Measurements from ENCODE around the gene CADM3.

CADM3 gene

DNA sequence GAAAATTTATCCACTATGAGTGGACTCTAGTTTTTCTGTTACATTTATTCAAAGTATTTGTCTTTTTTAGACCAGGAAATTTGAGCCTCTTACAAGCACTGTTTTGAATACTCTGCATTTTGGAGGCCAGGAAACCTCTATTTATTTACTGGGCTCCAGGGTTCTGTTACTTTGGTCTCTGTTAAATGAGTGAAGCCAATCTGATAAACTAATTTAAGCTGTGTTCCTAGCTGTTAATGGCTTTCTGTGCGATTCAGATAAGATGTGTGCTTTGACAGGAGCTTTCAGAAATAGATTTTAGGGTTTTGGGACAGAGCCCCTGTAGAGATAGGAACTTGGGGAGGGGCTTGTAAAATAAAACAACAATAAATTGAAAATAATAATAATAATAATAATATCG lies 57.1 kb downstream of the CADM3 start:
- Histone ChIP-seq H3K9me3 (no peaks in the 10 kb centered on the region), H3K4me3 (ENCODE audit: low read depth, low read length) (no peak overlapping the region), H3K36me3 (no peaks in the 10 kb centered on the region), H3K4me1 (no peaks in the 10 kb centered on the region), H3K27me3 (no peaks in the 10 kb centered on the region)
- no peak for DNase-seq
- TF ChIP-seq, protein P1, sequence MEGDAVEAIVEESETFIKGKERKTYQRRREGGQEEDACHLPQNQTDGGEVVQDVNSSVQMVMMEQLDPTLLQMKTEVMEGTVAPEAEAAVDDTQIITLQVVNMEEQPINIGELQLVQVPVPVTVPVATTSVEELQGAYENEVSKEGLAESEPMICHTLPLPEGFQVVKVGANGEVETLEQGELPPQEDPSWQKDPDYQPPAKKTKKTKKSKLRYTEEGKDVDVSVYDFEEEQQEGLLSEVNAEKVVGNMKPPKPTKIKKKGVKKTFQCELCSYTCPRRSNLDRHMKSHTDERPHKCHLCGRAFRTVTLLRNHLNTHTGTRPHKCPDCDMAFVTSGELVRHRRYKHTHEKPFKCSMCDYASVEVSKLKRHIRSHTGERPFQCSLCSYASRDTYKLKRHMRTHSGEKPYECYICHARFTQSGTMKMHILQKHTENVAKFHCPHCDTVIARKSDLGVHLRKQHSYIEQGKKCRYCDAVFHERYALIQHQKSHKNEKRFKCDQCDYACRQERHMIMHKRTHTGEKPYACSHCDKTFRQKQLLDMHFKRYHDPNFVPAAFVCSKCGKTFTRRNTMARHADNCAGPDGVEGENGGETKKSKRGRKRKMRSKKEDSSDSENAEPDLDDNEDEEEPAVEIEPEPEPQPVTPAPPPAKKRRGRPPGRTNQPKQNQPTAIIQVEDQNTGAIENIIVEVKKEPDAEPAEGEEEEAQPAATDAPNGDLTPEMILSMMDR (IDR thresholded peaks at IDR 0.05; ENCODE audit: low read depth, low read length): no peak

DNA sequence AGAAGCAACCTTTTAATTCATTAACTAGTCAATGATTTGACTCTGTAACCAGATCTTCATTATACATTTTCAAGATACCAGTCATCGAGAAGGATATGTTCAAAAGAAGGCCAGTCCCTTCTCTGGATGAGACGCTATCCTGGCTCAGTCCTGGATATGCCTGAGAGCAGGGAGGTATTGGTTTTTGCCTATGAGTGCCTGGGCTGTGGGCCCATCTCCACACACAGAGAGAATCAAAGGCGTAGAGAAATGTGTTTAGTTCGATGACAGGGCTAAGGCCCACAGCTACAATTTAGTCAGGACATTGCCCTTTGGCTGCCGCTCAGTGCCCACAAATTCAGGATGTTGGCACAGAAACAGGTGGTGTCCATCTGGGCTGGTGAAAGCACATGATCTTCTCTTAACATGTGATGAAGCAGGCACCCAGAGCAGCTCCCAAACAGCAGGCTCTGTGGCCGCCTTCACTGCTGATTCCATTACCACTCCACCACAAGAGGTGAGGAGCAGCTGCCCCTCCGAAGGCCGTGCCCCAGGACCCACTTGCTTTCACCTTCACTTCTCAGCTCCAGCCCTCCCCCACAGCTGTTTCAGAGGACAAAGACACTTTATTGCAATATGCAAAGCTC lies 58.0 kb downstream of the CADM3 start:
- TF ChIP-seq, protein P1 (IDR thresholded peaks at IDR 0.05; ENCODE audit: low read depth, low read length): no peak
- DNase-seq: no peak

DNA sequence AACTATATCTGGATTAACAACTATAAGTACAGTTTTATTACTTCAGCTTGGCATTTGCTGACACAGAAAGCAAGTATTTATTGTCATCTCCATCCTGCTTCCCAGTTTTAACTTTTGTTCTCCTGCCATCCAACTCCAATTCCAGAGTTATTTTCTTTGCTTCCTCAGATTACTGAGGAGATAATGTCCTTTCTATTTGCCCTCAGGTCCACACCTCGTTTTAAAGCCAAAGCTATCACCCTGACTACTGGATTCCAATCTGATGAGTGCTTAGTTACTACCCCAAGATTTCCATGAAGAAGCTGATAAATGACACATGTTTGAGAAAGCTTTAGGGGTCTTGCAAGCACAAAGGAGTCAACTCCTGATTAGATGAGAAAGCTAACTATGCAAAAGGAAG lies 58.5 kb downstream of the CADM3 start:
- TF ChIP-seq, protein P1 (IDR thresholded peaks at IDR 0.05; ENCODE audit: low read depth, low read length): no peak
- no peaks in the 10 kb centered on the region for H3K36me3 ChIP-seq
- H3K4me1 ChIP-seq: no peaks in the 10 kb centered on the region
- no peak for DNase-seq
- H3K9me3 ChIP-seq: no peaks in the 10 kb centered on the region
- no peaks in the 10 kb centered on the region for H3K27me3 ChIP-seq
- no peak overlapping the region for H3K4me3 ChIP-seq (ENCODE audit: low read depth, low read length)

More for the DNA sequence above, 58.0 kb downstream of the CADM3 start:
- Histone ChIP-seq H3K9me3 (no peaks in the 10 kb centered on the region), H3K27me3 (no peaks in the 10 kb centered on the region), H3K4me3 (ENCODE audit: low read depth, low read length) (no peak overlapping the region), H3K36me3 (no peaks in the 10 kb centered on the region), H3K4me1 (no peaks in the 10 kb centered on the region)

DNA sequence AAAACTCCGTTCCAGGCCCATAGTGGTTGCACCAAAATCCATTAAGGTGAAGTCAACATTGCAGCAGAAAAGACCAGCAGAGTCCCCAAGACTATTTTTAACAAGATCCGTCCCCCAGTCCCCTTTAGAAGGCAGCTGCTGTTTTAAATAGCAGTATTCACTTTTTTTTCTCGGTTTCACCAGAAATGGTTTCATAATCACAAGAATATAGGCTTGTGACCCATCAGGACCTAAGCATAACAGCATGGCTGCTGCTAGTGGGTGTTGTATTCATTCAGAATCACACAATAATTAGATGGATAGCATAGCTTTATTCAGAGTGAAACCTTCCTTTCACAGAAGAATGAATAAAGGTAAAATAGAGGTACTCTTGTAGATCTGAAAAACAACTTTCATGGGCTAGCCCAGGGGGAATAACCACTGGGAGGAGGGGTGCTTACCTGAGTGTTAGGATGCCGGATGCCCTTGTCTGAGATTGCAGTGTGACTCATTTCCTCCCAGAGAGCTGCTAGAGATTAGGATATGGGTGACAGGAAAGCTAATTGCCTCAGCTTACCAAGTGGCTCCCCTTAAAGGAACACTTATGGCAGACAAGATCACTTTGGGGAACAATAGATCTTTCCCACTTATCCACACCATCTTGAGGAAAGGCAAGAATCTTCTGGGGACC lies 68.3 kb downstream of the CADM3 start:
- no peaks in the 10 kb centered on the region for H3K27me3 ChIP-seq
- H3K36me3 ChIP-seq: no peaks in the 10 kb centered on the region
- H3K9me3 ChIP-seq: no peaks in the 10 kb centered on the region
- no peaks in the 10 kb centered on the region for H3K4me1 ChIP-seq
- no peak for DNase-seq
- TF ChIP-seq, protein P1 (IDR thresholded peaks at IDR 0.05; ENCODE audit: low read depth, low read length): no peak
- H3K4me3 ChIP-seq (ENCODE audit: low read depth, low read length): no peak overlapping the region

DNA sequence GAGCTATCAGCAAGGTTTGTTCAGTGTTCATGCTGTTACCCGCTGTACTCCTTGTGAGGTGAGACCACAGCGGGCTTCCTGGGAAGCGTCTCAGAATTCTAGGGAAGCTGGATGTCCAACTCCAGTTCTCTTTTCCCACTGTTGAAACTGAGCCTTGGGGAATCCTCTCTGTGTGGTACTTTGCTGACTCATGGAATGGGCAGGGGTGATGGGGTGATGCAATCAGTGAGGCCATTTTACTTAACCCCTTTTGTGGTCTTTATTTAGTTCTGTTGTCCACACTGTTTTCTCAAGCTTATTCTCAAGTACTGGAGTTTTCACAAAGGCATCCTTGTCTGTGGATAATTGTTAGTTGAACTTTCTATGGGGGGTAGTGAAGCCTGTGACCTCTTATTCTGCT lies 75.9 kb downstream of the CADM3 start:
- no peaks in the 10 kb centered on the region for H3K4me1 ChIP-seq
- no peak overlapping the region for H3K4me3 ChIP-seq (ENCODE audit: low read depth, low read length)
- H3K36me3 ChIP-seq: no peaks in the 10 kb centered on the region
- H3K9me3 ChIP-seq: no peaks in the 10 kb centered on the region
- DNase-seq: no peak
- no peaks in the 10 kb centered on the region for H3K27me3 ChIP-seq
- TF ChIP-seq, protein P1 (IDR thresholded peaks at IDR 0.05; ENCODE audit: low read depth, low read length): no peak

DNA sequence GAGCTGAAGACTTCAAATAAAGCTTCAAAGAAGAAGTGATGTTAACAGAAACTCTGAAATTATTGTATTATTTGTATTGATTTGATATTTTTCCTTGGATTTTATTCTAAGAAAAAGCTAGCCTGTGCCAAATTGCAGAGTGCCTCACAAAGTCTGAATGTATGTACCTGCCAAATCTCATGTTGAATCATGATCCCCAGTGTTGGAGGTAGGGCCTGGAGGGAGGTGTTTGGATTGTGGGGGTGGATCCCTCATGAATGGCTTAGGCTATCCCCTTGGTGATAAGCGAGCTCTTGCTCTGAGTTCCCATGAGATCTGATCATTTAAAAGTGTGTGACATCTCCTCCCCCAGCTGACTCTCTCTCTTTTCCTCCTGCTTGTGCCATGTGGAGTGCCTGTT lies 76.9 kb downstream of the CADM3 start:
- H3K36me3 ChIP-seq: no peaks in the 10 kb centered on the region
- no peaks in the 10 kb centered on the region for H3K4me1 ChIP-seq
- H3K4me3 ChIP-seq (ENCODE audit: low read depth, low read length): no peak overlapping the region
- H3K27me3 ChIP-seq: no peaks in the 10 kb centered on the region
- DNase-seq: no peak
- TF ChIP-seq, protein P1 (IDR thresholded peaks at IDR 0.05; ENCODE audit: low read depth, low read length): no peak
- no peaks in the 10 kb centered on the region for H3K9me3 ChIP-seq
